ENCODE data around the gene RAB40C.

Gene RAB40C

DNA sequence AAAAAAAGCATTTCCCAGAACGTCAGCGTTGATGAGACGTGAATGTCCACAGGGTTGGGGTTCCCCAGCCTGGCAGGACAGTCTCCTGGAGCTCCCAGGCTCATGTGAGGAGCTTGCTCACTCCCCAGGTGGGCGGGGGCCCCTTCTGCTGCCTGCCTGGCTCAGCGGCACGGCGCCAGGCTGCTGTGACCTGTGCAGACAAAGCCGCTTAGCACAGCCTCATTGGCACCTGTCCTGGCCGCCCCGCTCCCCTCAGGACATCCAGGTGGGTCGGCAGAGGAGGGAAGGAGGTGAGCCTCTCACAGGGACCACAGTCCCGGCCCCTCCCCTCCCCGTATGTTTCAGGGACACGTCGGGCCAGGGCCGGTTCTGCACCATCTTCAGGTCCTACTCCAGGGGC lies 28.0 kb downstream of the RAB40C start:
- DNase-seq (ENCODE audit: low spot score), result no peak

DNA sequence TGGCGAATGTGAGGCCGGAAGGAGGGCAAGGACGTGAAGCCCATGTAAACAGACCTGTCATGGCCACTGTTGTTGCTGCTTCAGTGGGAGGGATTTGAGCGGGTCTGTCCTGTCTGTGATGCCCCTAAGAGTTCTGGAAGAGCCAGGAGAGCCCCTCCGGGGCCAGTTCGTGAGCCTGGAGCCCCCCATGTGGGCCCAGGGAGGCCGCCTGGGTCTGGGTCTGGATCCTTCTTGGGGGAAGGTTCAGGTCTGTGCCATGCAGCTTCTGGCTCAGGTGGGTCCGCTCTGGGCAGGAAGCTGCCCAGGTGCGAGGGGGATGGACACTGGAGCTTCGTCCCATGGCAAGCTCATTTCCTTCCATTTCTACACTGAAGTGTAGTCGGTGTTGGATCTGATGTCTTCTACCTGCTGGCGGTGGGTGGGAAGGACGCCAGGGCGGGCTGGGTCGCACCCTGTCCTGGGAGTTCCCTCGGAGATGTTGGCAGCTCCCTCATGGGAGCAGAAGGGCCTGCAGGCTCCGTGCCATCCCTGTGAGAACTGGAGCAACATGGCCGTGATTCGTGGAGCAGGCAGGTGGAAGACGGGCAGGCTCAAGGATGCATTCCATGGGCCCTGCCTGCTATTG lies 29.7 kb downstream of the RAB40C start:
- no peak for DNase-seq (ENCODE audit: low spot score)

DNA sequence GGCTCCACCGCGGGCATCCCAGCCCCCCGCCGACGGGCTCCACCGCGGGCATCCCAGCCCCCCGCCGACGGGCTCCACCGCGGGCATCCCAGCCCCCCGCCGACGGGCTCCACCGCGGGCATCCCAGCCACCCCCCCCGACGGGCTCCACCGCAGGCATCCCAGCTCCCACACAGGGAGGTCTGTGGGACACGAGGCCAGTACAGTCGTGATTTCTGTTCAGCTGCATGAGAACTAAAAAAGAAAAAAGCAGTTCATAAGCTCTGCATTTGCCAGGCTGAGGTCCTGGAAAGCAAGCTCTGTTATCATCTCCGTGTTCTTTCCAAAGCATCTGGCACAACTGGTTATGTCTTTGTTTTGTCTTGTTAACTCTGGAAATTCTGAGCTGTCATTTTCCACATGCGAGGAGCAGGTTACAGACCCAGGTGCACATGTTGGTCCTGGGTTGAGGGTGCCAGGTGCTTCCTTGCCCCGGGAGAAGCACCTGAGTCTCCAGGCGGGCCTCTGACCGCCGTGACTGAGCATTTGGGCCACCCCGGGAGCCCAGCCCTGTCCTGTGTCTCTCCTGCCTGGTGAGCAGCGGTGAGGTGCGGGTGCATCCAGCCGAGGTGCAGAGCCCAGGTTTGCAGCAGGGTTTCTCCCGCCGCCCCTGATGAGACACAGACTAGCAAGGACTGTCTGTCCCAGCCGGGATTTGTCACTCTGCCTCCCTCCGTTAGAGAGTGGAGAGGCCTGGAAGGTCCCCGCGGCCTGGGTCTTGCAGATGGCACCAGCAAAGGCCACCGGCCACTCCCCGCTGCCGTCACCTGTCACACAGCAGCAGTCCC lies 31.0 kb downstream of the RAB40C start:
- no peak for DNase-seq (ENCODE audit: low spot score)

DNA sequence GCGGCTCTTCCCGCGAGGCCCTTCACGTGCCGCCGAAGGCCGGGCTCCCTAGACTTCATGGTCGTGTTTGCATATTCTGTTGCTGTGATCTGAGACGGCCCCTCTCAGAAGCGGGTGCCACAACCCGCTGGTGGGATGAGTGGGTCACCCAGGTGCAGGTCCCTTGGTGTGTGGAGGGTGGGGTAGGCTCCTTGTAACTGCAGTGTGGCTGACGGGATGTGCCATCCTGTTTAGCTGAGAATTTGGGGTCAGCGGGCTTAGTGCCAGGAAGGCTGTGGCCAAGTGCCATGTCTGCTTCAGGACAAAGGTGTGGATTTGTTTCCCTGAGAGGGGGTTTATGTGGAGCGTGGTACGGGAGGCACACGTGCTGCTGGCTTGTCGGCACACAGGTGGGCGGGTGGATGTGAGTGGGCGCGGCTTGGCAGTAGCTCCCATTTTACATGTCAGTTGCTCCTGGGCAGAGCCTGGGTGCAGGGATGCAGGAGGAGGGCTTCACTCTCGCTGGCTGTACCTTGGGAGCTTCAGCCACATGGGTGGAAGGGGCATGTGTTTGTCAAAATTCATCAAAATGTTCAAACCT lies 31.8 kb downstream of the RAB40C start:
- peak; percentile 12 for DNase-seq (ENCODE audit: low spot score)

DNA sequence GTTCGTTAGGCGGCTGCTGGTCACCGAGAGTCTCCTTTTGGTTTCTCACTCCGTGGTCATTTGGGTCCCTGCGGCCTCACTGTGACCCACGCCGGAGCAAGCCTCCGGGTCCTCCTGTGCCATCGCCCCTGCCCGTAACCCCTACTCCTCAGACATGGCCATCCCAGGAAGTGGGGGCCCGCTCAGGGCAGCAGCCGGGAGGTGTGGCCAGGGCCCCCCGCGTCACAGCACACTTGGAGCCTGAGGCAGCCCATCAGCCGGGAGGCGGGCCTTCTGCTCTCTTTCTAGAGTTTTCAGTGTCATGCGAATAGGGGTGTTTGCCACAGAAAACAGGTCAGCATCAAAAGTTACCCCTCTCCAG lies 33.0 kb downstream of the RAB40C start:
- no peak for DNase-seq (ENCODE audit: low spot score)

DNA sequence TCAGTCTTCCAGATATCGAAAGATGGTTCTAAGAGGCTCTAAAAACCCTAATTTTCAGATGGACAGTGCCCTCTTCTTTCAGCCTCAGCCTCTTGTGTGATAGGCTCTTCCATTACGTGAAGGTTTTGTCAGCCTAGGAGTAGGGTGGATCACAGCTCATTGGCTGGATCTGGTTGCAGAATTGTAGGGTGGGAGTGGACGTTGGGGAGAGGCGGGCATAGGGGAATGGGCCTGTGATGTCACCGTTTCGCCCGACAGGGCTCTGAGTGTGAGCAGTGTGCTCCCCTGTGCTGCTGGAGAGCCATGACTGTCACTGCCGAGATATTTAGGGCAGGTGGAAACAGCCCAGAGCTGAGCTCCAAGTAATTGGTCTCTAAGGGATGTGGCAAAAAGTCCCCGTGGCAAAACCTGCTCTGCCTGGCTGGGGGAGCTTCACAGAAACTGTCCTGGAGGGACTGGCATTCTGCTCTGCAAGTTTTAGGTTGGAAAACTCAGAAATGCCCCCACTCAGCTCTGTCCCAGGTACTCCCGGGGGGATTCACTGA lies 34.7 kb downstream of the RAB40C start:
- DNase-seq (ENCODE audit: low spot score), result no peak

DNA sequence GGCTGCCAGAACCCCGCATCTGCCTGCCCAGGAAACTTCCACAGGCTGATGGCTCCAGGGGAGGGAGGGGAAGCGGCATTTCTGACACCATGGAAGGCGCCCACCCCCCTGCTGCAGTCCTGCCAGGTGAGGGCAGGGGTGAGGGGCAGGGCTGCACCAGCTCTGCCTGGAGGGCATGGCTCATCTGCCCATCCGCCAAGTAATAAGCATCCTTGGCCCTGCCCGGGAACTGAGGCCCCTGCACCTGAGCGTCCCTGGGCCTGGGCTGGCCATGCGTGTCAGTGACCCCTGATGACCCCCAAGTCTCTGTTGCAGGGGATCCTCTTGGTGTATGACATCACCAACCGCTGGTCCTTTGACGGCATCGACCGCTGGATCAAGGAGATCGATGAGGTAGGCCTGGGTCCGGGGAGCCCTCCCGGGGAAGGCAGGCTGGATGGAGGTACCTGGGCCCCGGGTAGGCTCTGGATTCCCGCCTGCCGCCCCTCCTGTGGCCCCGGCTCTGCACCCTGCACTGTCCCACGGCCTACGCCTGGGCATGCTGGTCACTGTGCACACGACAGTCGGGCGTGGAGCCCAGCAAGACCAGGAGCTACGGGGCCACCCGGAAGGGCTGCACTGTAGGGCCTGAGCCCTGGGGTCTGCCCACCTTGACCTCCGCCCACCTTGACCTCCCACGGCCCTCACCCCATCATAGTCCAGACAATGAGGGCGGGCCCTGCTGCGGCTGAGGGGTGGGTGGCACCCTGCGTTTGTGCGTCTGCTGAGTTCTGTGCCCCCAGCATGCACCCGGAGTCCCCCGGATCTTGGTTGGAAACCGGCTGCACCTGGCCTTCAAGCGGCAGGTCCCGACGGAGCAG lies 35.5 kb downstream of the RAB40C start:
- no peak for DNase-seq (ENCODE audit: low spot score)

DNA sequence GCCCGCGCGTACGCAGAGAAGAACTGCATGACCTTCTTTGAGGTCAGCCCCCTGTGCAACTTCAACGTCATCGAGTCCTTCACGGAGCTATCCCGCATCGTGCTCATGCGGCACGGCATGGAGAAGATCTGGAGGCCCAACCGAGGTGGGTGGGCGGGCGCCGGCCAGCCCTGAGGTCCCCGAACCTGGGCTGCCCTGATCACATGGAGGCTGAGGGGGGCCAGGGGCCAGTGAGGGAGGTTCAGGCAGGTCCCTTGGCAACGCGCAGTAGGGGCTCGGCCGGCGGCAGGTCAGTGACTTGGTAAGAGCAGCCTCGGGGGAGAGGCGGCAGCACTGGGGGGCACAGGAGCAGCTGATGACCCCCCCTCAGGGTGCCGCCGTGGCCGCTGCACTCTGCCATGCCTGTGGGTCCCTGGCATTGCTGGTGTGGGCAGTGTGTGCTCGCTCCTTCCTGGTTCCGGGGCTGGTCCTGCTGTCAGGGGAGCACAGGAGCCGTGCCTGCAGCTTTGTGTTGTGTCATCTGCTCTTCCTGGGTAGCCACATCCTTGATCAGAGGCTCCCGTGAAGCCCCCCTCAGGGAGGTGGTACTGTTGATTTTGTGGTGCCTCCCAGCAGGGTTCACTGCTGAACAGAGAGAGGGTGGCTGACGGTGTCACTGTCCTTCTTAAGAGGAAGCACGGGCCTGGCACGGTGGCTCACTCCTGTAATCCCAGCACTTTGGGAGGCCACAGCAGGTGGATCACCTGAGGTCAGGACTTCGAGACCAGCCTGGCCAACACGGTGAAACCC lies 36.3 kb downstream of the RAB40C start:
- DNase-seq (ENCODE audit: low spot score), result no peak

DNA sequence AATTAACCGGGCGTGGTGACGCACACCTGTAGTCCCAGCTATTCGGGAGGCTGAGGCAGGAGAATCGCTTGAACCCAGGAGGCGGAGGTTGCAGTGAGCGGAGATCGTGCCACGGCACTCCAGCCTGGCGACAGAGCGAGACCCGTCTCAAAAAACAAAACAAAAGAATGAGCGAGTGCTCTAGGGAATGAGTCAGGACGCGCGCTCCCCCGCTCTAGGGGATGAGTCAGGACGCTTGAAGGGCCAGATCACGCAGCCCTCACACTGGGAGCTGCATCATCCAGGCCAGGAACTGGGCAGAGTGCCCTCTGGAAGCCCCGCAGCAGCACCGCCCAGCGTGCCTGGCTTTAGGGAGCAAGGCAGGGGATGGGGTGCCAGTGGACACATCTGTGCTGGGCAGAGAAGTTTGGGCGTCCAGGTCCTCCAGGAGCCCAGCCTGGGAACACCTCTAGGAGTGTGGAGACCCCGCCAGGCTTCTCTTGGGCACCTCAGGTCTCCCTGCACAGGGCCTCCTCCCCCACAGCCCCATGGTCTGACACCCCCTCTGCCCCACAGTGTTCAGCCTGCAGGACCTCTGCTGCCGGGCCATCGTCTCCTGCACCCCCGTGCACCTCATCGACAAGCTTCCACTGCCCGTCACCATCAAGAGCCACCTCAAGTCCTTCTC lies 37.1 kb downstream of the RAB40C start:
- no peak for DNase-seq (ENCODE audit: low spot score)

DNA sequence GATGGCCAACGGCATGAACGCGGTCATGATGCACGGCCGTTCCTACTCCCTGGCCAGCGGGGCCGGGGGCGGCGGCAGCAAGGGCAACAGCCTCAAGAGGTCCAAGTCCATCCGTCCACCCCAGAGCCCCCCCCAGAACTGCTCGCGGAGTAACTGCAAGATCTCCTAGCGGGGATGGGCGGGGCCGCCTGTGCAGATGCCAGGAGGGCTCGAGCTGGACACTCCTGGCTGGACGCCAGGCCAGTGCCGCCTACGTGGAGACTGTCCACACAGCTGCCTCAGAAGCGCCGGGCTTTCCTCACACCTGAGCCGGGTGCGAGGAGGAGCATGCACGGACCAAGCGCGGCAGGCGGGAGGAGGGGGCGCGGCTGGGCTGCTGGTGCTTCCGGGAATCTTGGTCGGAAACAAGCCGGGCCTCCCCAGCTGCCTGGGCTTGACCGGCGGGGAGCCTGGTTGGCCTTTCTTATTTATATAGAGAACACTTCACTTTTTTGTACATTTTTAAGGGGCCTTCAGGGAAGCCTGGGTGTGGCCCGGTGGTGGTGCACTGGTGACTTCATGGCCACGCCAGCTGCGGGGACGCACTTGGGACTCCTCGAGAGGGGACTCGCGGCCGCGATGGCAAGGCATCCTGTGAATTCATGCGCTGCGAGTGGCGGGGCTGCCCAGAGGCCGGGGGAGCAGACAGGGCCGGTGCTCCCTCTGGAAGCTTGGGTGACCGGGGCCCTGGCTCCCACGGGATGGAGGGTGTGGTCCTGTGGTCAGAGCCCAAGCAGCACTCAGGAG lies 37.8 kb downstream of the RAB40C start:
- DNase-seq (ENCODE audit: low spot score), result no peak

DNA sequence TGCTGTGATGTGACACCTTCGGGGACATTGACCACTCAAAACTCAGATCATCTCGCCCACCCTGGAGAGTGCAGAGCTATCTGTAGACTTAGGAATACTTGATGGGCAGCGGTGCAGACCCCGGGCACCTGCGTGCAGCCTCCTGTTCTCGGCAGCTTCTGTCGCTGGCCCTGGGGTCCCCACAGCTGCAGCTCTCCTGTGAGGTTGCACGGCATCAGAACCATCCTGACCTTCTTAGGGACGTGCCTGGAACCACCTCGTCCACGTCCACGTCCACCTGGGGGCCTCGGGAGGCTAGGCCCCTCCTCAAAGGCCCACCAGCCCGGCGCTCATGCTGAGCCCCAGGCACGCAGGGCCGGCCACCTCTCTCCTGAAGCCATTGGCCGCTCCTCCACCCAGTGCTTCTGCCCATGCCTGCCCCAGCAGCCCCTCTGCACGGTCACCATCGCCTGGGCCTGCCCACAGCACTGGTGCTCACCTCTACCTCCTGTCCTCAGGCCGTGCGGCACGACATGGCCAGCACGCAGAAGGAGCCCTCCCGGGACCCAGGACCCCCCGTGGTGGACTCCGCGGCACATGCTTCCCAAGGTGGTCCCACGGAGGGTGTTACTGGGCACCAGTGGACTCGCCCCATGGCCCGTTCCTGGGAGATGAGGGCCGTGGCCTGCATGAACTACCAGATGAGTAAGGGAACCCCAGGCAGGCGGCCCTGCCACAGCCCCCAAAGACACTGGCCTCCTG lies 38.6 kb downstream of the RAB40C start:
- DNase-seq (ENCODE audit: low spot score), result no peak

DNA sequence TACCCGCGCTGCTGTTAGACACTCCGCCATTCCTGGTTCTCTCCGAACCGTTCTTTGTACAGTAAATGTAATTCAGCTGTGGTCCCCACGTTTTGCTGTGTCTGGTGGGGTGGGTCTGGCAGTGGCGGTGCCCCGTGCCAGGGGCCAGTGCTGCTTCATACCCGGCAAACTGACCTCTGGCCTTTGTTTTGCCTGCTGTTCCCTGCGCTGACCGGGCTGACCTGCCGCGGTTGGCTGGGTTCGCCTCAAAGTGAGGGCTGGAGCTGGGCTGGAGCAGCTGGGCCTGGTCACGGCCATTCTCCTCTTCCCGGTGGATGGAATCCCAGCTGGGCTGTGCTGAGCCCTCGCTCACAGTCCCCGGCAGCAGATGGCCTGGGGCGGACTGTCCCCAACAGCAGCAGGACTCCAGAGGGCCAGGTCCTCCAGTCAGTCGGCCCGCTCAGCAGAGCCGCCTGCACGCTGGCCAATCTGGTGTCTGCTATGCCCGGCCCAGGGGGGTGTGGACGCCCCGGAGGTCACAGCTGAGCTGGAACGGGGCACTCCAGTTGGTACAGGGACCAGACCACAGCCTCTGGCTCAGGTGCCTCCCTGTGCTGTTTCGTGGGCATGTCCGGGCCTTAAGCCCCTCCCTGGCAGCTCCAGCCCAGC lies 39.4 kb downstream of the RAB40C start:
- DNase-seq (ENCODE audit: low spot score), result no peak

DNA sequence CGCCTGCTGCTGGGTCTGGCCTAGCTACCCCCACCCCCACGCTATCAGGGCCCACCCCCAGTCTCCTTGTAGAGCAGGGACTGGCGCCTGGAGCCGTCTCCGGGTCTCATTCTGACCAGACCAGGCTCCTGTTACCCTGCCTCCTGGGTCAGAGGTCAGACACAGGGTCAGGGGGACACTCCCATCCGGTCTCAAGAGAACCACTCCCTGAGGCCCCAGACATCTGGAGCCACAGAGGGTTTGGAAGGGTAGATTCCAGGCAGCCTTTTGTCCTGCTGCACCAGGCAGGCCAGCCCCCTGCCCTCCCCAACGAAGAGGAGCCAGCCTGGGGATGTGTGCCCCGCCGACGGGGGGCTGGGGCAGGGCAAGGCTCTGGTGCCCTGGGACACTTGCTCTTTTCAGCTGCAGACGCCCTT lies 40.0 kb downstream of the RAB40C start:
- no peak for DNase-seq (ENCODE audit: low spot score)

DNA sequence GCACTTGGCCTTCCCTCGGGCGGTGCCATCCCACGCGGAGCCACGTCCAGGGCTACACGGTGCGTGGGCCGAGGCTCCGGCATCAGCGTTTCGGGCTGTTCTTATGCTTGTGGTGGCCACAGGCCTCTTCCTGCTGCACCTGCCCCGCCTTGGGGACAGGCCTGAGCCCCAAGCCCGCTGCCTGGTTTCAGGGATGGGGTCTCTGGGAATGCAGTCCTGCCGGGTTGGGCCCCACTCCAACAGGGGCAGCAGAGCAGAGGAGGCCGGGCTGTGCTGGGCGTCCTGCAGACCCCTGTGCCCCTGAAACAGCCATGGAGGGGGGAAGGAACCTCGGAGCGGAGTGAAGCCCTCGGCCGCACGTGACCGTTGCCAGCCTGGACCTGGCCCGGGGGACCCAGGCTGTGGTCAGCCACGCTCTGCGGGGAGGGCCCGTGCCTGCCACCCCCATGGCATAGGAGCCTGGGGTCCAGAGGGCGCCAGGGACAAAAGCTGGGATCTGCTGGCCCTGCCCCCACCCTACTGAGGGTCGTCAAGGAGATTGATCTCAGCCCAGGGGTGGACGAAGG lies 40.5 kb downstream of the RAB40C start:
- no peak for DNase-seq (ENCODE audit: low spot score)

DNA sequence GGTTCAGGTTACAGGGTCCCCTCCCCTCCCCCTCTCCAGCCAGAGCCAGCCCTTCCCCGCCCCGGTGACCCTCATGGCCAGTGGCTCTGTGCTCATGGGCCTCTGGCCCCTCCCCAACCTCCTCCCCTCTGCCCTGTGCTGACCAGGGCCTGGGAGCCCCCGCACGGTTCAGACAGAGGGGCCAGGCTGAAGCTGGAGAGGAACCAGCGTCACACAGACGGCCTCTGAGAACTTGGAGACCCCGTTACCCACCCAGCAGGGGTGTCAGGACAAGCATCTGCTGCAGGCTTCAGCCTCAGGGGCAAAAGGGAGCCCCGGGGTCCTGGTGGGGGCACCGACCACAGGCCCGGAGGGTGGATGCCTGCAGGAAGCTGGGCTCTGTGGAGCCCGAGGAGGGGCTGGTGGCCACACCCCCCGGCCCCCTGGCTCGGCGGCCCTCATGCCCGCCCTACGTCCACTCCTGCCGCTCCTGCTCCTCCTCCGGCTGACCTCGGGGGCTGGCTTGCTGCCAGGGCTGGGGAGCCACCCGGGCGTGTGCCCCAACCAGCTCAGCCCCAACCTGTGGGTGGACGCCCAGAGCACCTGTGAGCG lies 41.0 kb downstream of the RAB40C start, which contains the start of gene WFIKKN1:
WFIKKN1 (plus strand) TSS at position 171 of the 591 bp plus-strand sequence; CDS start at position 440, 269 bp downstream.
- no peak for DNase-seq (ENCODE audit: low spot score)

DNA sequence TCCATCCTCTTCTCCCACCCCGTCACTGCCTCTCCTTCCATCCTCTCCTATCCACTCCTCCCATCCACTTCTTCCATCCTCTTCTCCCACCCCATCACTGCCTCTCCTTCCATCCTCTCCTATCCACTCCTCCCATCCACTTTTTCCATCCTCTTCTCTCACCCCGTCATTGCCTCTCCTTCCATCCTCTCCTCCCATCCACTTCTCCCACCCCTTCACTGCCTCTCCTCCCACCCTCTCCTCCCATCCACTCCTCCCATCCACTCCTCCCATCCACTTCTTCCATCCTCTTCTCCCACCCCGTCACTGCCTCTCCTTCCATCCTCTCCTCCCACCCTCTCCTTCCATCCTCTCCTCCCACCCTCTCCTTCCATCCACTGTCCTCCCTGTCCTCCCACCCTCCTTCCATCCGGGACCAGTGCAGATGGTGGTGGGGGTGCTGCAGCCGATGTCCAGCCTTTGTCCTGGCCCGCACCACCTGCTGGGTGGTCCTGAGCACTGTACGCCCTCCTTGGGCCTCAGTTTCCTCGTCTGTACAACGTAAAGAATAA lies 42.0 kb downstream of the RAB40C start:
- no peak for DNase-seq (ENCODE audit: low spot score)

DNA sequence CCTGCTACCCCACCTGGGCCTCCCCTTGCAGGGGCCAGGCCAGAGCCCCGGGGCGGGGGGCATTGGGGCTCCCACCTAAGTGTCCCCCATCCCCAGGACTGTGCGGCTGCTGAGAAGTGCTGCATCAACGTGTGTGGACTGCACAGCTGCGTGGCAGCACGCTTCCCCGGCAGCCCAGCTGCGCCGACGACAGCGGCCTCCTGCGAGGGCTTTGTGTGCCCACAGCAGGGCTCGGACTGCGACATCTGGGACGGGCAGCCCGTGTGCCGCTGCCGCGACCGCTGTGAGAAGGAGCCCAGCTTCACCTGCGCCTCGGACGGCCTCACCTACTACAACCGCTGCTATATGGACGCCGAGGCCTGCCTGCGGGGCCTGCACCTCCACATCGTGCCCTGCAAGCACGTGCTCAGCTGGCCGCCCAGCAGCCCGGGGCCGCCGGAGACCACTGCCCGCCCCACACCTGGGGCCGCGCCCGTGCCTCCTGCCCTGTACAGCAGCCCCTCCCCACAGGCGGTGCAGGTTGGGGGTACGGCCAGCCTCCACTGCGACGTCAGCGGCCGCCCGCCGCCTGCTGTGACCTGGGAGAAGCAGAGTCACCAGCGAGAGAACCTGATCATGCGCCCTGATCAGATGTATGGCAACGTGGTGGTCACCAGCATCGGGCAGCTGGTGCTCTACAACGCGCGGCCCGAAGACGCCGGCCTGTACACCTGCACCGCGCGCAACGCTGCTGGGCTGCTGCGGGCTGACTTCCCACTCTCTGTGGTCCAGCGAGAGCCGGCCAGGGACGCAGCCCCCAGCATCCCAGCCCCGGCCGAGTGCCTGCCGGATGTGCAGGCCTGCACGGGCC lies 42.8 kb downstream of the RAB40C start:
- no peak for DNase-seq (ENCODE audit: low spot score)

All from hematopoietic multipotent progenitor cell treated with erythropoietin and hydrocortisone succinate and interleukin-3 and kit ligand, for 15 days (in vitro differentiated cells).